ENCODE measurements around the gene GMFB.

The GMFB gene

DNA sequence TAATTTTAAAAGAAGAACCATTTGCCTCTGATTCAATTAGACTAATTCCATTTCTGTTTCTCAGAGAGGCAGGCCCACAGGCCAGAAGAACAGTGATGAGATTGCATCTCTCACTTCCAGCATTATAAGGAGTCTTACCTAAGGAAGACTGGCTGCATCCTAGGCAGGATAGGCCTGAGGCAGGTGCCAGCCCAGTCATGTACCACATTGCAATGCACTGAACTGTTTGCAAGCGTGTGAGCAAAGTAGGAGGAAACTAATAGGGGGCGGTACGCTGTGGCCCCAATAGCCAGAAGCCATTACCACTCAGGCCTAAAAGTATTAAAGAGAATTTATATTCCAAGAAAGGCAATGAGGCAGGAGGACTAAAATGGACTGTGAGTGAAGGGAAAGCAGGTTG lies 35.5 kb downstream of the GMFB start:
- TF ChIP-seq, protein P1, sequence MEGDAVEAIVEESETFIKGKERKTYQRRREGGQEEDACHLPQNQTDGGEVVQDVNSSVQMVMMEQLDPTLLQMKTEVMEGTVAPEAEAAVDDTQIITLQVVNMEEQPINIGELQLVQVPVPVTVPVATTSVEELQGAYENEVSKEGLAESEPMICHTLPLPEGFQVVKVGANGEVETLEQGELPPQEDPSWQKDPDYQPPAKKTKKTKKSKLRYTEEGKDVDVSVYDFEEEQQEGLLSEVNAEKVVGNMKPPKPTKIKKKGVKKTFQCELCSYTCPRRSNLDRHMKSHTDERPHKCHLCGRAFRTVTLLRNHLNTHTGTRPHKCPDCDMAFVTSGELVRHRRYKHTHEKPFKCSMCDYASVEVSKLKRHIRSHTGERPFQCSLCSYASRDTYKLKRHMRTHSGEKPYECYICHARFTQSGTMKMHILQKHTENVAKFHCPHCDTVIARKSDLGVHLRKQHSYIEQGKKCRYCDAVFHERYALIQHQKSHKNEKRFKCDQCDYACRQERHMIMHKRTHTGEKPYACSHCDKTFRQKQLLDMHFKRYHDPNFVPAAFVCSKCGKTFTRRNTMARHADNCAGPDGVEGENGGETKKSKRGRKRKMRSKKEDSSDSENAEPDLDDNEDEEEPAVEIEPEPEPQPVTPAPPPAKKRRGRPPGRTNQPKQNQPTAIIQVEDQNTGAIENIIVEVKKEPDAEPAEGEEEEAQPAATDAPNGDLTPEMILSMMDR (IDR thresholded peaks at IDR 0.05; ENCODE audit: insufficient read depth, low read length, missing control alignments), result no peak
- H3K4me3 ChIP-seq (ENCODE audit: low read depth, low read length), result no peak overlapping the region
- ChIA-PET CTCF (no interaction called here), POLR2A (no interaction called here)
- DNase-seq (ENCODE audit: low read depth, low spot score), result no peak

DNA sequence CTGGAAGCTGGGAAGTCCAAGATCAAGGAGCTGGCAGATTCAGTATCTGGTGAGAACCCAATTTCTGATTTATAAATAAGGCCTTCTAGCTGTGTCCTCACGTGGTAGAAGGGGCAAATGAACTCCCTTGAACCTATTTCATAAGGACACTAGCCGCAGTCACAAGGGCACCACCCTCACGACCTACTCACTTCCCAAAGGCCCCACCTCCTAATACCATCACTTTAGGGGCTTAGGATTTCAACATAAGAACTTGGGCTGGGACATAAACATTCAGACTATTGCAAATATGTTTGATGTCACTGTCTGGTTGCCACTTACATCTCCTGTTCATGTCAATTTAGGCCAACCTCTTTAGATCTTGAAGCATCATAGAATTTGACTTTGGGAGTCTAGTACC lies 36.8 kb downstream of the GMFB start:
- DNase-seq (ENCODE audit: low read depth, low spot score), result no peak
- no peak overlapping the region for H3K4me3 ChIP-seq (ENCODE audit: low read depth, low read length)
- CTCF ChIA-PET, result interaction anchor here (0.6 to 3.2 kb wide), 2 partner anchors 11 to 19 kb away, joined by 4 to 36 read pairs; partner anchors contain the start of gene CNIH1
- TF ChIP-seq, protein P1 (IDR thresholded peaks at IDR 0.05; ENCODE audit: insufficient read depth, low read length, missing control alignments), result no peak
- POLR2A ChIA-PET, result no interaction called here

DNA sequence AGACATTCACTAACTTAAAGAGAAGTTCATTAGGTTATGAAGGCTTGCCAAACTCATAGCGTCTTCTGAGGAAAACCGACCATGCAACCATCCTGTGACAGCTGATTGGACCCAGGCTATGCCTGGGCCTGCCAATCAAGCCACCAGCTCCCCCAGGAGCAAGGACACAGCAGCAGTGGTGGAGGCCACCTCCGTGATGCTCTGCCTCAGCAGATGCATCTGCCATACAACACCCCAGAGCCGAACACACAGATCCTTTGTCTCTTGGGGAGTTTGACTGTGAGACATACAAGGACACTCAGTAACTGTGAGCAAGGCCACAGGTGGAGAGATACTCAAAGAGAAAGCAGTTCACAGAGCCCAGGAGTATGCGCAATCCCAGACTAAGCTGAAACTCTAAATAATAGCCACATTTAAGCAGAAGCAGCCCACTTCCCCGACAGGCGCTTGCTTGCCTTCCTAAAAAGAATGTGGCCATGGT lies 37.6 kb downstream of the GMFB start:
- ChIA-PET POLR2A (no interaction called here), CTCF (interaction anchor here (1.1 to 3.2 kb wide), 2 partner anchors 11 to 54 kb away, joined by 3 to 36 read pairs; partner anchors contain the start of genes CDKN3 and CNIH1)
- H3K4me3 ChIP-seq (ENCODE audit: low read depth, low read length), result no peak overlapping the region
- TF ChIP-seq, protein P1 (IDR thresholded peaks at IDR 0.05; ENCODE audit: insufficient read depth, low read length, missing control alignments), result no peak
- no peak for DNase-seq (ENCODE audit: low read depth, low spot score)

DNA sequence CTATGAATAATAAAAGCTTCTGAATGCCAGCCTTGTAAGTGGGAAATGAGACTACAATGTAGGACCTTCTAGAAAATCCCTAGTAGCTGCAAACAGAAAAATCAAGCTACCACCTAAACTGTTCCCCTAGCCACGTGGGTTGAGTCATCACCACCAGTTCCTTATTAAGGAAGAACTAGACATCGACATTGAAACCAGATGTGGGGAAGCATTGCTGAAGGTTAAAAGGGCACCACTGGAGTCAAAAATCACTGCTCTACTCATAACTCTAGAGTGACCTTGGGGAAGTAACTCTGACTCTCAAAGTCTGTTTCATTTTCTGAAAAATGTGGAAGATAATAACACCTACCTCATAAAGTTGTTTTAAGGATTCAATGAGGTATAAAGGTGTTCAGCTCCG lies 38.2 kb downstream of the GMFB start:
- no peak overlapping the region for H3K4me3 ChIP-seq (ENCODE audit: low read depth, low read length)
- TF ChIP-seq, protein P1 (IDR thresholded peaks at IDR 0.05; ENCODE audit: insufficient read depth, low read length, missing control alignments), result no peak
- ChIA-PET POLR2A (no interaction called here), CTCF (interaction anchor here (1.1 to 3.2 kb wide), 5 partner anchors 10 to 323 kb away, joined by 3 to 36 read pairs (median 4); partner anchors contain the start of genes CDKN3 and CNIH1)
- no peak for DNase-seq (ENCODE audit: low read depth, low spot score)

DNA sequence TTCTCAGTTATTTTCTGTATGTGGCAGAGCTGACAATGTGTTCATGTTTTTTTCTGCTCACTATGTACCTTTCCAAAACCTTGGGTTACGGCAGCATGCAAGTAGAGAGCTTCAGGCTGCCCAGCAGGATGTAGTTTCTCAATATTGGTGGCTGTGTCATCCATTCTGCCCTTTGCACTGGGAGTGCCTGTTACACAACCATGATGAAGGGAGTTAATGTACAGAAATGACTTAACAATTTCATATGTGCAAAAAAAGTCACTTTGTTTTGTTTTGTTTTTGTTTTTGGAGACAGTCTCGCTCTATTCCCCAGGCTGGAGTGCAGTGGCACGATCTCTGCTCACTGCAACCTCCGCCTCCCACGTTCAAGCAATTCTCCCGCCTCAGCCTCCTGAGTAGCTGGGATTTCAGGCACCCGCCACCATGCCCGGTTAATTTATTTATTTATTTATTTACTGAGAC lies 41.5 kb downstream of the GMFB start:
- CTCF ChIA-PET, result no interaction called here
- POLR2A ChIA-PET, result no interaction called here
- TF ChIP-seq, protein P1 (IDR thresholded peaks at IDR 0.05; ENCODE audit: insufficient read depth, low read length, missing control alignments), result no peak
- H3K4me3 ChIP-seq (ENCODE audit: low read depth, low read length), result no peak overlapping the region
- DNase-seq (ENCODE audit: low read depth, low spot score), result no peak

DNA sequence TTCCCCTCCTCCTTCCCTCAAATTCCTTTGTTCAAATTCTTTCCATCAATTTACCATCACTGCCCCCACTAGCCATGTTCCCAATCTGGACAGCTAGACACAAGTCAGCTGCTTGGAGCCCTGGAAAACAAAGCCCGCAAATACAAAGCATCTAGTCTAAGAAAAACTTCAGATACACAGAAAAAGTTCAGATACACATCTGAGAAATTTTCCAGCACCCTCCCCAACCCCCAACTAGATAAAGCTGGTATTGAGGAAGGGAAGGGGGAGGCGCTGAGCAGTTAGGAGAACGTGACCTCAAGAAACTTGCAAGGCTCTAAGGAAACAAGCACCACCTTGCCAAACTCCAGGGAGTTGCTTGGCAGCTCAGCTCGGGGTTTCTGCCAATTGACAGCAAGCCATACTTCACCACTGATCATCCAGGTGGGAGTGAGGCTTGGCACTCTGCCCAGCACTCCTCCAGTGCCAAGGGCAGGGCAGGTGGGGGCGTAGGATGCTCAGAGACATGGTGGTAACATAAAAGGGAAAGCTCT lies 42.6 kb downstream of the GMFB start:
- no peak overlapping the region for H3K4me3 ChIP-seq (ENCODE audit: low read depth, low read length)
- TF ChIP-seq, protein P1 (IDR thresholded peaks at IDR 0.05; ENCODE audit: insufficient read depth, low read length, missing control alignments), result no peak
- ChIA-PET POLR2A (interaction anchor here (0.6 kb wide), 1 partner anchor 1561 kb away, joined by 3 read pairs; no protein-coding TSS in a partner anchor), CTCF (interaction anchor here (1.1 to 1.3 kb wide), 2 partner anchors 40 to 41 kb away, joined by 3 to 5 read pairs; no protein-coding TSS in a partner anchor)
- DNase-seq (ENCODE audit: low read depth, low spot score), result no peak
